ENCODE data around the gene OR51T1. TPM values are rescaled to one million over a fixed set of nuclear protein-coding genes. Genes with fewer than 3 reads are reported as not detected.

Gene OR51T1
- total and polyA plus RNA-seq, 2 experiments from 2014 or later = not detected

- no peak overlapping the region for H3K4me3 ChIP-seq
- no peaks in the 10 kb centered on the region for H4K20me1 ChIP-seq (ENCODE audit: insufficient read depth)
- no peaks in the 10 kb centered on the region for H3K36me3 ChIP-seq (ENCODE audit: low read depth)
- no peak overlapping the region for H3K9ac ChIP-seq
- no peak overlapping the region for H2AFZ ChIP-seq
- no peaks in the 10 kb centered on the region for H3K79me2 ChIP-seq (ENCODE audit: insufficient read depth)
- in situ Hi-C loops (cut with MboI) = no loop called here
- H3K27me3 ChIP-seq (replicated peaks; ENCODE audit: insufficient read depth) = no peaks in the 10 kb centered on the region
- no peaks in the 10 kb centered on the region for H3K9me3 ChIP-seq (ENCODE audit: low read depth)
- no peaks in the 10 kb centered on the region for H3K9me2 ChIP-seq (ENCODE audit: insufficient read depth)
- TF ChIP-seq EZH2phosphoT487 (IDR thresholded peaks at IDR 0.05; ENCODE audit: insufficient read depth, low read depth) = no peak
- TF ChIP-seq EZH2 (IDR thresholded peaks at IDR 0.05; ENCODE audit: insufficient read depth, poor library complexity, severe bottlenecking) = no peak
- H3K27ac ChIP-seq = no peak overlapping the region
- WGBS, 2 experiments (ENCODE audit: low coverage in 1 of 2, low lambda C conversion rate in 2 of 2, missing lambda C conversion rate in 2 of 2) = 0 to 2% methylated on average over 1 of the region's 1 CpG
- H3K4me1 ChIP-seq (ENCODE audit: insufficient read depth) = no peaks in the 10 kb centered on the region
- no peaks in the 10 kb centered on the region for H3F3A ChIP-seq (ENCODE audit: insufficient read depth)
- DNase-seq = no peak
- H3K4me2 ChIP-seq (ENCODE audit: unreplicated experiment) = no peak overlapping the region
Measured at GRCh38 chr11:4921796-4922195, 40.1 kb downstream of the OR51T1 start.

- TF ChIP-seq EZH2 (IDR thresholded peaks at IDR 0.05; ENCODE audit: insufficient read depth, poor library complexity, severe bottlenecking) = no peak
- TF ChIP-seq EZH2phosphoT487 (IDR thresholded peaks at IDR 0.05; ENCODE audit: insufficient read depth, low read depth) = no peak
- Histone ChIP-seq H3K9me3 (ENCODE audit: low read depth) (no peaks in the 10 kb centered on the region), H3K36me3 (ENCODE audit: low read depth) (no peaks in the 10 kb centered on the region), H3K4me2 (ENCODE audit: unreplicated experiment) (no peak overlapping the region), H3K4me3 (no peak overlapping the region), H3K9me2 (ENCODE audit: insufficient read depth) (no peaks in the 10 kb centered on the region), H4K20me1 (ENCODE audit: insufficient read depth) (no peaks in the 10 kb centered on the region), H3K9ac (no peak overlapping the region), H3K27ac (no peak overlapping the region), H3K27me3 (replicated peaks; ENCODE audit: insufficient read depth) (no peaks in the 10 kb centered on the region), H3F3A (ENCODE audit: insufficient read depth) (no peaks in the 10 kb centered on the region), H3K4me1 (ENCODE audit: insufficient read depth) (no peaks in the 10 kb centered on the region), H3K79me2 (ENCODE audit: insufficient read depth) (no peaks in the 10 kb centered on the region), H2AFZ (no peak overlapping the region)
- no peak for DNase-seq
- in situ Hi-C loops (cut with MboI) = no loop called here
- 0 to 5% methylated on average over 1 of the region's 1 CpG for WGBS, 2 experiments (ENCODE audit: low coverage in 1 of 2, low lambda C conversion rate in 2 of 2, missing lambda C conversion rate in 2 of 2)
Measured at GRCh38 chr11:4922304-4922703, 40.6 kb downstream of the OR51T1 start.

GRCh38 chr11:4924239-4924638 is 42.5 kb downstream of the OR51T1 start, which contains the start of gene OR51G1:
Gene OR51G1 (minus strand): TSS chr11:4924339. CDS start chr11:4924339, 0 bp downstream.
- TF ChIP-seq EZH2 (IDR thresholded peaks at IDR 0.05; ENCODE audit: insufficient read depth, poor library complexity, severe bottlenecking) (no peak), EZH2phosphoT487 (IDR thresholded peaks at IDR 0.05; ENCODE audit: insufficient read depth, low read depth) (no peak)
- H3K4me2 ChIP-seq (ENCODE audit: unreplicated experiment) = no peak within 1 kb of the TSS
- WGBS, 2 experiments (ENCODE audit: low coverage in 1 of 2, low lambda C conversion rate in 2 of 2, missing lambda C conversion rate in 2 of 2) = 5 to 9% methylated on average over 1 of the region's 1 CpG
- no peaks in the 10 kb centered on the region for H4K20me1 ChIP-seq (ENCODE audit: insufficient read depth)
- no peak within 1 kb of the TSS for H2AFZ ChIP-seq
- H3K9me2 ChIP-seq (ENCODE audit: insufficient read depth) = no peaks in the 10 kb centered on the region
- H3K9ac ChIP-seq = no peak within 1 kb of the TSS
- H3K4me1 ChIP-seq (ENCODE audit: insufficient read depth) = no peaks in the 10 kb centered on the region
- no peaks in the 10 kb centered on the region for H3F3A ChIP-seq (ENCODE audit: insufficient read depth)
- no peaks in the 10 kb centered on the region for H3K9me3 ChIP-seq (ENCODE audit: low read depth)
- no peaks in the 10 kb centered on the region for H3K27me3 ChIP-seq (replicated peaks; ENCODE audit: insufficient read depth)
- no peaks in the 10 kb centered on the region for H3K79me2 ChIP-seq (ENCODE audit: insufficient read depth)
- no peak for DNase-seq
- no peaks in the 10 kb centered on the region for H3K36me3 ChIP-seq (ENCODE audit: low read depth)
- in situ Hi-C loops (cut with MboI) = no loop called here
- H3K27ac ChIP-seq = no peak within 1 kb of the TSS
- no peak within 1 kb of the TSS for H3K4me3 ChIP-seq

GRCh38 chr11:4926608-4927007 is 44.9 kb downstream of the OR51T1 start:
- Histone ChIP-seq H3K79me2 (ENCODE audit: insufficient read depth) (no peaks in the 10 kb centered on the region), H3K4me2 (ENCODE audit: unreplicated experiment) (no peak overlapping the region), H3K9me2 (ENCODE audit: insufficient read depth) (no peaks in the 10 kb centered on the region), H3K4me3 (no peak overlapping the region), H3K4me1 (ENCODE audit: insufficient read depth) (no peaks in the 10 kb centered on the region), H3K27ac (no peak overlapping the region), H3F3A (ENCODE audit: insufficient read depth) (no peaks in the 10 kb centered on the region), H3K27me3 (replicated peaks; ENCODE audit: insufficient read depth) (no peaks in the 10 kb centered on the region), H3K9ac (no peak overlapping the region), H4K20me1 (ENCODE audit: insufficient read depth) (no peaks in the 10 kb centered on the region), H3K36me3 (ENCODE audit: low read depth) (no peaks in the 10 kb centered on the region), H2AFZ (no peak overlapping the region), H3K9me3 (ENCODE audit: low read depth) (no peaks in the 10 kb centered on the region)
- TF ChIP-seq EZH2phosphoT487 (IDR thresholded peaks at IDR 0.05; ENCODE audit: insufficient read depth, low read depth) (no peak), EZH2 (IDR thresholded peaks at IDR 0.05; ENCODE audit: insufficient read depth, poor library complexity, severe bottlenecking) (no peak)
- in situ Hi-C loops (cut with MboI) = no loop called here
- DNase-seq = peak; percentile 2

Other genes starting within 250 kb of the OR51T1 start
- gene OR51D1, start 244.4 kb upstream of the OR51T1 start, total RNA-seq (2014; rRNA removed; shearing (Covaris generic)) = not detected in 2 replicates
- not detected in 2 replicates for gene OR51D1, start 244.4 kb upstream of the OR51T1 start, polyA plus RNA-seq (2016; fragmentation: Nextera tagmentation; extraction: Ambion mirVana)
- gene OR51E1, start 237.9 kb upstream of the OR51T1 start, total RNA-seq (2014; rRNA removed; shearing (Covaris generic)) = not detected in 2 replicates
- gene OR51E1, start 237.9 kb upstream of the OR51T1 start, polyA plus RNA-seq (2016; fragmentation: Nextera tagmentation; extraction: Ambion mirVana) = not detected in 2 replicates
- gene OR51E2, start 184.0 kb upstream of the OR51T1 start, total RNA-seq (2014; rRNA removed; shearing (Covaris generic)) = not detected in 2 replicates
- not detected in 2 replicates for gene OR51E2, start 184.0 kb upstream of the OR51T1 start, polyA plus RNA-seq (2016; fragmentation: Nextera tagmentation; extraction: Ambion mirVana)
- not detected in 2 replicates for gene MMP26, start 177.1 kb upstream of the OR51T1 start, total RNA-seq (2014; rRNA removed; shearing (Covaris generic))
- not detected in 2 replicates for gene MMP26, start 177.1 kb upstream of the OR51T1 start, polyA plus RNA-seq (2016; fragmentation: Nextera tagmentation; extraction: Ambion mirVana)
- not detected in 2 replicates for gene OR51F1, start 112.0 kb upstream of the OR51T1 start, total RNA-seq (2014; rRNA removed; shearing (Covaris generic))
- gene OR51F1, start 112.0 kb upstream of the OR51T1 start, polyA plus RNA-seq (2016; fragmentation: Nextera tagmentation; extraction: Ambion mirVana) = not detected in 2 replicates
- gene OR52R1, start 77.5 kb upstream of the OR51T1 start, total RNA-seq (2014; rRNA removed; shearing (Covaris generic)) = not detected in 2 replicates
- gene OR52R1, start 77.5 kb upstream of the OR51T1 start, polyA plus RNA-seq (2016; fragmentation: Nextera tagmentation; extraction: Ambion mirVana) = not detected in 2 replicates
- not detected in 2 replicates for gene OR51F2, start 60.6 kb upstream of the OR51T1 start, total RNA-seq (2014; rRNA removed; shearing (Covaris generic))
- not detected in 2 replicates for gene OR51F2, start 60.6 kb upstream of the OR51T1 start, polyA plus RNA-seq (2016; fragmentation: Nextera tagmentation; extraction: Ambion mirVana)
- gene OR51S1, start 32.7 kb upstream of the OR51T1 start, total RNA-seq (2014; rRNA removed; shearing (Covaris generic)) = not detected in 2 replicates
- not detected in 2 replicates for gene OR51S1, start 32.7 kb upstream of the OR51T1 start, polyA plus RNA-seq (2016; fragmentation: Nextera tagmentation; extraction: Ambion mirVana)
- gene OR51A7, start 21.9 kb downstream of the OR51T1 start, total RNA-seq (2014; rRNA removed; shearing (Covaris generic)) = not detected in 2 replicates
- gene OR51A7, start 21.9 kb downstream of the OR51T1 start, polyA plus RNA-seq (2016; fragmentation: Nextera tagmentation; extraction: Ambion mirVana) = not detected in 2 replicates
- not detected in 2 replicates for gene OR51G2, start 37.5 kb downstream of the OR51T1 start, total RNA-seq (2014; rRNA removed; shearing (Covaris generic))
- not detected in 2 replicates for gene OR51G2, start 37.5 kb downstream of the OR51T1 start, polyA plus RNA-seq (2016; fragmentation: Nextera tagmentation; extraction: Ambion mirVana)
- gene OR51G1, start 42.4 kb downstream of the OR51T1 start, total RNA-seq (2014; rRNA removed; shearing (Covaris generic)) = not detected in 2 replicates
- gene OR51G1, start 42.4 kb downstream of the OR51T1 start, polyA plus RNA-seq (2016; fragmentation: Nextera tagmentation; extraction: Ambion mirVana) = not detected in 2 replicates
- gene OR51A4, start 65.7 kb downstream of the OR51T1 start, total RNA-seq (2014; rRNA removed; shearing (Covaris generic)) = not detected in 2 replicates
- not detected in 2 replicates for gene OR51A4, start 65.7 kb downstream of the OR51T1 start, polyA plus RNA-seq (2016; fragmentation: Nextera tagmentation; extraction: Ambion mirVana)
- not detected in 2 replicates for gene OR51A2, start 73.8 kb downstream of the OR51T1 start, total RNA-seq (2014; rRNA removed; shearing (Covaris generic))
- not detected in 2 replicates for gene OR51A2, start 73.8 kb downstream of the OR51T1 start, polyA plus RNA-seq (2016; fragmentation: Nextera tagmentation; extraction: Ambion mirVana)
- not detected in 2 replicates for gene OR51L1, start 113.0 kb downstream of the OR51T1 start, total RNA-seq (2014; rRNA removed; shearing (Covaris generic))
- gene OR51L1, start 113.0 kb downstream of the OR51T1 start, polyA plus RNA-seq (2016; fragmentation: Nextera tagmentation; extraction: Ambion mirVana) = not detected in 2 replicates
- gene OR52J3, start 164.6 kb downstream of the OR51T1 start, total RNA-seq (2014; rRNA removed; shearing (Covaris generic)) = not detected in 2 replicates
- not detected in 2 replicates for gene OR52J3, start 164.6 kb downstream of the OR51T1 start, polyA plus RNA-seq (2016; fragmentation: Nextera tagmentation; extraction: Ambion mirVana)
- gene OR52E2, start 177.7 kb downstream of the OR51T1 start, total RNA-seq (2014; rRNA removed; shearing (Covaris generic)) = not detected in 2 replicates
- gene OR52E2, start 177.7 kb downstream of the OR51T1 start, polyA plus RNA-seq (2016; fragmentation: Nextera tagmentation; extraction: Ambion mirVana) = not detected in 2 replicates
- not detected in 2 replicates for gene OR52E1, start 187.7 kb downstream of the OR51T1 start, total RNA-seq (2014; rRNA removed; shearing (Covaris generic))
- gene OR52E1, start 187.7 kb downstream of the OR51T1 start, polyA plus RNA-seq (2016; fragmentation: Nextera tagmentation; extraction: Ambion mirVana) = not detected in 2 replicates

Data from GM23248 (cell line).